GM12801 (cell line): ENCODE results near the gene RNF146.

ENCODE experiments used
- CTCF ChIP-seq: IDR thresholded peaks from one replicate; pipeline ENCODE4 v1.5.1; 2011; ENCODE audit warnings: control low read depth; ENCODE audit not compliant: insufficient read length; ENCODE audit errors: extremely low read depth

The RNF146 gene

DNA sequence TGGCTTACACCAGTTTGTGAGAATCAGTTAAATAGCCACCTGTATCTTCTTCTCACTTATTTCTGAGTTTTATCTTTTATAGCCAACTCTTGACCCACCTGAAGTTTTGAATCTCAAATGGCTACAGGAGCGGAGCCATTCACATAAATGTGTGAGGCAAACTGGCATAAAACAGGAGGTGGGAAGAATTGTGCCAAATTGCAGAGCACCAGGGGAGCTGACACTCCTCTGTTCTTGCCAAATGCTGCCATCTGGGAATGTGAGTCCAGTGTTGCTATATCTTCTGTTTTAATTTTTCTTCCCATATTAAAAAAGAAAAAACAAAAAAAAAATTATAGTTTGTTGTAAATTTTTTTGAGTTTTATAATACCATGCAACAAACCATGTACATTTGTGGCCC lies 17.0 kb upstream of the RNF146 start:
- TF ChIP-seq CTCF: no peak

- no peak for TF ChIP-seq CTCF
These were observed 11.4 kb upstream of the RNF146 start for GRCh38 chr6:127255286-127255685.

- no peak for TF ChIP-seq CTCF
These were observed 3.8 kb upstream of the RNF146 start for GRCh38 chr6:127262896-127263295.

GRCh38 chr6:127263481-127263880 lies 3.2 kb upstream of the RNF146 start:
- no peak for TF ChIP-seq CTCF

DNA sequence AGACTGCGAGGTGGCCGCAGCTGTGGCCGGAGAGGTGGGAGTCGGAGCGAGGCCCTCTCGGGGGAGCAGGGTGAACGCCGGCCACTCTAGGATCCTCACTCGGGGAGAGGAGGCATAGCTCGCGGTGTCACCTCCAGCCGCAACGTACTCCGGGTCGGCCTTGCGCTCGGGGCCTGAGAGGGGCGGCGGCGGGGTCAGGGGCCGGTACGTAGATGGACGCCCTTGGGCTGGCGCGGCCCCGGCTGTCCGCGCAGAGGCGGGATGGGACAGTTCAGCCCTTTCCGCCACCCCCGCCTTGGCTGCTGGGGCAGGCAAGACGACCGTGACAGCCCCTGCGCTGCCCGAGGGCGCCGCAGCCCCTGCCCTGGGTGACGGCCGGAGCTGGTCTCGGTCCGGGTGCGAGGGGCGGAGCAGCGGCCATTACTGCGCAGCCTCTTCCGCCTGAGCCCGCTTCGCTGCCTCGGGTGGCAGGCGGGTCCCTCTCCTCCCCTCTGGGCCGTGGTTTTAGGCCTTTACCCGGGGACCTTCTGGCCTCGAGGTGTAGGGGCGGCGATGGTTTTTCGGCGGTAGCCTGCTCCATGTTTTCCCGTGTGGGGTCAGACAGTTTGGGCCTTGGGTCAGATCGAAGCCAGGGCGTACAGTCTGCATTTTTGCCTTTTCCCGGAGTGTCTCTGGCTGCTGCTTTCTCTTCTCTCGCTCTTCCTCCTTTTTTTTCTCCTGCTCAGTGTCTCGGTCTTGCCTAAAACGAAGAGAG lies 405 bp downstream of the RNF146 start:
- no peak for TF ChIP-seq CTCF

DNA sequence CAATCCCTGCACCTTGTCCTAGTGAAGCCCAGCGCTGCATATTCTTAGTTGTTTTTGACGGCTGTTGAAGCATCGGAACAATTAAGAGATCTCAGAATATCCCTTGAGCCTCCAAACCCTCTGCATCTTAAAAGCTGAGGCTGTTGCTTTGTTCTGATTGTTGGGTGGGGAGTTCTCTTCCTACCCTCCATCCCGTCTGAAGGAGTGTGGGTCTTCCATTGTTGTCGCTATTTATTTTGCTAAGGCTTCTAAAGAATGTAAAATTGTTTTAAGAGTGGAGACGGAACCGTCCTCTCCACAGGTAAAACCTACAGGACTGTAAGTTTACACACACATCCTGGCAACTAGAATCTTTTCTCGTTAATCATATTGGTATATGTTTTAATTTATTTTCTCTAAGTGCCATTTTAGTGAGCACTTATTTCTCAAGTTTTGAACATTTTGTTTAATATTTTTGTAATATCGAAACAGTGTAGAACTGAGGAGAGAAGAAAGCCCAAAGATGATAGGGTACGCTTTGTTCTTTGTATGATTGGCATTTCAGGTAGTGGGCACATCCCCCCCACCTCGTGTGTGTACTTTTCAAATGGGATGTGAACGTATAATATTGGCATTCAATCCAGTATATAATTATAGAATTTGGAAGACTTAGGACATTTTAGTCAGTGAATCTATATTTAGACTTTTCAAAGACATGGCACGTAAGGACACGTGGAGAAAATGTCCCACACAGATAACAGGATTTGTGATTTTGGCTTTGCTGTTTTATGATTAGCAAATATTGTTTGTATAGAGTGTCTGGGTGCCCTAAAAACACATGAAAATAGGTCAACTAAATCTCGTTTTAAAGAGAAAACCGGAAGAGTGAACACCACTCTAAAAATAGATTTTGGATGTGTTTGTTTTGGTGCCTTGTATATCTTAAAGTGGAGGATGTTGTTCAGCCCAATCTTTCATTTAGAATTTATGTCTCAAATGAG lies 1.3 kb downstream of the RNF146 start:
- no peak for TF ChIP-seq CTCF

- no peak for TF ChIP-seq CTCF
These were observed 5.9 kb downstream of the RNF146 start for GRCh38 chr6:127272576-127272975.
